Sigmoid colon (tissue), 4 donors: ENCODE measurements around the gene OR4C46.
"Not testable (repeated sequence)": the region's sequence is repeated elsewhere in the genome, so short reads cannot be mapped to it uniquely, and the experiment has no call there.

Experiments used
- CTCF ChIP-seq, 4 experiments: fragments of 450-650 bp in 3 of 4; fragments of 200-600 bp in 1 of 4; IDR thresholded peaks; one replicate each; pipeline ENCODE4 v1.5.1; 2016 to 2019; ENCODE audit warnings: antibody characterized with exemption in 4 of 4, mild to moderate bottlenecking in 3 of 4, moderate library complexity in 2 of 4
- POLR2A ChIP-seq, 2 donors: fragments of 450-650 bp; IDR thresholded peaks; one replicate each; pipeline ENCODE4 v1.6.1; 2016; ENCODE audit warnings: antibody characterized with exemption in 2 of 2, mild to moderate bottlenecking in 2 of 2, moderate library complexity in 2 of 2
- POLR2AphosphoS5 ChIP-seq, 4 donors: sonication (generic); formaldehyde crosslinking; IDR thresholded peaks; one replicate each; pipeline ENCODE4 v1.6.1; 2017; ENCODE audit warnings: antibody characterized with exemption in 4 of 4

DNA sequence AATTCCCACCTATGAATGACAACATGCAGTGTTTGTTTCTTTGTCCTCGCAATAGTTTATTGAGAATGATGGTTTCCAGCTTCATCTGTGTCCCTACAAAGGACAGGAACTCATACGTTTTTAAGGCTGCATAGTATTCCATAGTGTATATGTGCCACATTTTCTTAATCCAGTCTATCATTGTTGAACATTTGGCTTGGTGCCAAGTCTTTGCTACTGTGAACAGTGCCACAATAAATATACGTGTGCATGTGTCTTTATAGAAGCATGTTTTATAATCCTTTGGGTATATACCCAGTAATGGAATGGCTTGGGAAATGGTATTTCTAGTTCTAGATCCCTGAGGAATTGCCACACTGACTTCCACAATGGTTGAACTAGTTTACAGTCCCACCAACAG, 42.4 kb downstream of the OR4C46 start:
- not testable (repeated sequence) for TF ChIP-seq POLR2AphosphoS5, CTCF, POLR2A (IDR thresholded peaks at IDR 0.05)
